Peyer's patch (tissue), 4 donors: ENCODE results near the gene SPDYC.

Experiments used
- POLR2A ChIP-seq, 2 donors: fragments of 450-650 bp; IDR thresholded peaks; one replicate each; pipeline ENCODE4 v1.5.1; 2017; ENCODE audit warnings: antibody characterized with exemption in 2 of 2, mild to moderate bottlenecking in 2 of 2, moderate library complexity in 2 of 2
- TF ChIP-seq, protein P1 (sequence below), 6 experiments: fragments of 450-650 bp in 4 of 6; fragments of 200-600 bp in 2 of 6; sonication (generic) in 1 of 6; IDR thresholded peaks; one replicate each; pipeline ENCODE4 v1.5.1; 2017 to 2019; ENCODE audit warnings: antibody characterized with exemption in 6 of 6, mild to moderate bottlenecking in 3 of 6, moderate library complexity in 1 of 6

DNA sequence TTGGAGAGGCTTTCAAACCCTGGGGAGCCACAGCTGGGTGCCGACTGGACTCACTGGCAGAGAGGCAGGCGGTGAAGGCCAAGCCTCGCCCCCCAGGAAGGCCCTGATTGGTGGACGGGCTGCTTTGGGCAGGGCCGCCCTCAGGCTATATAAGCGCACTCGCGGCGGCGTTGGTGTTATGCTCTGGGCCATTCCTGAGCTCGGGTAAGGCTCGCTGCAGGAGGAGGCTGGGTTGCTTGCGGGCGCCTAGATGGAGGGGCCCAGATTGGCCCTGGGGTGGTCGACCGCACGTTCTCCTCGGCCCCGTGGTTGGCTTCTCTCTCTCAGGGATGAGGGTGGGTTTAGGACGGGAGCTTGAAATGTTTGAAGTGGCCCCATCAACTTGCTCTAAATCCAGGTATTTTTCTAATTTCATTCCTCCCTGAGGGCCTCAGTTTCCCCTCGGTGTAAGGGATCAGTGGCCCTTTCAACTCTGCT lies at the start of gene SPDYC:
- no peak for TF ChIP-seq POLR2A (IDR thresholded peaks at IDR 0.05)
- TF ChIP-seq, protein P1, sequence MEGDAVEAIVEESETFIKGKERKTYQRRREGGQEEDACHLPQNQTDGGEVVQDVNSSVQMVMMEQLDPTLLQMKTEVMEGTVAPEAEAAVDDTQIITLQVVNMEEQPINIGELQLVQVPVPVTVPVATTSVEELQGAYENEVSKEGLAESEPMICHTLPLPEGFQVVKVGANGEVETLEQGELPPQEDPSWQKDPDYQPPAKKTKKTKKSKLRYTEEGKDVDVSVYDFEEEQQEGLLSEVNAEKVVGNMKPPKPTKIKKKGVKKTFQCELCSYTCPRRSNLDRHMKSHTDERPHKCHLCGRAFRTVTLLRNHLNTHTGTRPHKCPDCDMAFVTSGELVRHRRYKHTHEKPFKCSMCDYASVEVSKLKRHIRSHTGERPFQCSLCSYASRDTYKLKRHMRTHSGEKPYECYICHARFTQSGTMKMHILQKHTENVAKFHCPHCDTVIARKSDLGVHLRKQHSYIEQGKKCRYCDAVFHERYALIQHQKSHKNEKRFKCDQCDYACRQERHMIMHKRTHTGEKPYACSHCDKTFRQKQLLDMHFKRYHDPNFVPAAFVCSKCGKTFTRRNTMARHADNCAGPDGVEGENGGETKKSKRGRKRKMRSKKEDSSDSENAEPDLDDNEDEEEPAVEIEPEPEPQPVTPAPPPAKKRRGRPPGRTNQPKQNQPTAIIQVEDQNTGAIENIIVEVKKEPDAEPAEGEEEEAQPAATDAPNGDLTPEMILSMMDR (IDR thresholded peaks at IDR 0.05): no peak
